ENCODE data around the gene EIF1B.

Gene EIF1B

DNA sequence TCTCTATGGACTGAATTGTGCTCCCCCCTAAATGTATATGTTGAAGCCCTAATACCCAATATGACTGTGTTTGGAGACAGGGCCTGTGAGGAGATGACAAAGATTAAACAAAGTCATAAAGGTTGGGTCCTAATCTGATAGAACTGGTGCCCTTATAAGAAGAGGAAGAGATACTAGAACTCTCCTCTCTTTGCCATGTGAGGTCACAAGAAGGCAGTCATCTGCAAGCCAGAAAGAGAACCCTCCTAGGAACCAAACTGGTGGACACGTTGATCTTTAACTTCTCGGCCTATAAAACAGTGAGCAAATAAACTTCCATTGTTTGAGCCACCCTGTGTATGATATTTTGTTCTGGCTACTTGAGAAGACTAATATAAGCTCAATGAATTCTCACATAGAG, 45.9 kb downstream of the EIF1B start:
- DNase-seq, result no peak

DNA sequence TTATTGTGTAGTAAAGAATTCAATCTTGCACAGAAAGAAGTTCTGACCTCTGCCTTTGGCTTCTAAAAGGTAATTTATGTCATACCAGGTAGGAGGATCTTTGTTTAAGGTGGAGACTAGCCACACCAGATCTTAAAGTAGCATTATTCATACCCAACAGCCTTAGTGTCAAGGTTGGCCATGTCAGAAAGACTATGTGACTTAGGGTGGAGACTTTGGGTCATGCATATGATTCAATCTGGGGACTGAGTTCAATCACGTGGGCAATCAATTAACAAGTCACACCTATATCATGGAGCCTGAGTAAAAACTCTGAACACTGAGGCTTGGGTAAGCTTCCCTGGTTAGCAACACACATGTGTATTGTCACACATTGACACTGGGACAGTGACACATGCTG, 48.9 kb downstream of the EIF1B start:
- DNase-seq, result no peak
